ENCODE results near the gene NBEA. TPM values are rescaled to one million over a fixed set of nuclear protein-coding genes. Genes with fewer than 3 reads are reported as not detected.

The NBEA gene
- total and polyA plus RNA-seq, 2 experiments from 2014 or later: 9.1 to 29.1 TPM

- H3K27ac ChIP-seq (ENCODE audit: low read depth): no peak overlapping the region
- H4K20me1 ChIP-seq (replicated peaks; ENCODE audit: insufficient read depth): 0 out of 2 replicates have a peak, but pooled peaks cover 4% of the 10 kb centered on the region
- Mint-ChIP-seq H3K27ac (no peak overlapping the region), H3K4me1 (peaks cover 14% of the 10 kb centered on the region), H3K27me3 (ENCODE audit: insufficient read depth, low read depth, poor library complexity) (no peaks in the 10 kb centered on the region), H3K36me3 (ENCODE audit: low read depth) (peaks cover 19% of the 10 kb centered on the region), H3K9me3 (peaks cover 5% of the 10 kb centered on the region; the same call in 2 of the 3 replicates), H3K4me3 (no peak overlapping the region)
- H3F3A ChIP-seq (replicated peaks; ENCODE audit: low read depth): no peaks in the 10 kb centered on the region
- DNase-seq (ENCODE audit: low spot score) (no peak), ATAC-seq (no peak)
- H2AFZ ChIP-seq: no peak overlapping the region
- H3K4me3 ChIP-seq: no peak overlapping the region
- peaks cover 1% of the 10 kb centered on the region; the same call in 1 of the 2 replicates for H3K4me1 ChIP-seq (ENCODE audit: insufficient read depth)
- peaks cover 90% of the 10 kb centered on the region for H3K79me2 ChIP-seq (replicated peaks; ENCODE audit: insufficient read depth)
- no peaks in the 10 kb centered on the region for H3K36me3 ChIP-seq (ENCODE audit: insufficient read depth)
- H3K27me3 ChIP-seq (ENCODE audit: insufficient read depth): no peaks in the 10 kb centered on the region
- no peaks in the 10 kb centered on the region for H3K9me2 ChIP-seq (ENCODE audit: insufficient read depth)
- no peak overlapping the region for H3K4me2 ChIP-seq
- TF ChIP-seq POLR2AphosphoS5 (IDR thresholded peaks at IDR 0.05; ENCODE audit: low read depth): no peak
- TF ChIP-seq ZNF331 (CRISPR knock-in tag; IDR thresholded peaks at IDR 0.05; ENCODE audit: low read depth): no peak
- no peak for TF ChIP-seq NANOG (IDR thresholded peaks at IDR 0.05; ENCODE audit: borderline replicate concordance)
- TF ChIP-seq REST (IDR thresholded peaks at IDR 0.05; ENCODE audit: unreplicated experiment): no peak
- no peak for TF ChIP-seq ZNF462 (CRISPR knock-in tag; IDR thresholded peaks at IDR 0.05)
- no peak for TF ChIP-seq JUNB (IDR thresholded peaks at IDR 0.05; ENCODE audit: unreplicated experiment)
Measured at GRCh38 chr13:35025314-35025713, 83.2 kb downstream of the NBEA start.

All from GM23338 (cell line).